ENCODE results near the gene TMEM183A.

GRCh38 chr1:203048555-203049051, 41.4 kb downstream of the TMEM183A start:
- TF ChIP-seq, protein P1, sequence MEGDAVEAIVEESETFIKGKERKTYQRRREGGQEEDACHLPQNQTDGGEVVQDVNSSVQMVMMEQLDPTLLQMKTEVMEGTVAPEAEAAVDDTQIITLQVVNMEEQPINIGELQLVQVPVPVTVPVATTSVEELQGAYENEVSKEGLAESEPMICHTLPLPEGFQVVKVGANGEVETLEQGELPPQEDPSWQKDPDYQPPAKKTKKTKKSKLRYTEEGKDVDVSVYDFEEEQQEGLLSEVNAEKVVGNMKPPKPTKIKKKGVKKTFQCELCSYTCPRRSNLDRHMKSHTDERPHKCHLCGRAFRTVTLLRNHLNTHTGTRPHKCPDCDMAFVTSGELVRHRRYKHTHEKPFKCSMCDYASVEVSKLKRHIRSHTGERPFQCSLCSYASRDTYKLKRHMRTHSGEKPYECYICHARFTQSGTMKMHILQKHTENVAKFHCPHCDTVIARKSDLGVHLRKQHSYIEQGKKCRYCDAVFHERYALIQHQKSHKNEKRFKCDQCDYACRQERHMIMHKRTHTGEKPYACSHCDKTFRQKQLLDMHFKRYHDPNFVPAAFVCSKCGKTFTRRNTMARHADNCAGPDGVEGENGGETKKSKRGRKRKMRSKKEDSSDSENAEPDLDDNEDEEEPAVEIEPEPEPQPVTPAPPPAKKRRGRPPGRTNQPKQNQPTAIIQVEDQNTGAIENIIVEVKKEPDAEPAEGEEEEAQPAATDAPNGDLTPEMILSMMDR (IDR thresholded peaks at IDR 0.05), result no peak
- TF ChIP-seq EP300 (IDR thresholded peaks at IDR 0.05; ENCODE audit: low read depth), result no peak

All from transverse colon (tissue), 3 donors.